Heart left ventricle (tissue), 16 donors: ENCODE measurements around the gene TTBK1. TPM values are rescaled to one million over a fixed set of nuclear protein-coding genes. Genes with fewer than 3 reads are reported as not detected.
A peak's percentile ranks its signal among the peaks of the same experiment; 100 is the strongest.

ENCODE experiments used
- ATAC-seq, 4 donors: fragments of 200-7000 bp; cut with Tn5 transposase; one replicate each; pipeline ENCODE4 v1.9.1; 2020 to 2022; ENCODE audit warnings: moderate library complexity in 4 of 4, mild to moderate bottlenecking in 3 of 4, moderate number of reproducible peaks in 1 of 4
- DNase-seq, 5 donors: peaks; one replicate each; pipeline ENCODE4 v3.0.0-alpha.2; 2020
- H3K27ac ChIP-seq, 12 donors: fragments of 200-600 bp; sonication (generic) in 4 of 12; one replicate each; pipeline versions ENCODE4 v1.5.0 to v1.8.0; 2016 to 2022; ENCODE audit warnings: mild to moderate bottlenecking in 2 of 12
- H3K27me3 ChIP-seq, 9 donors: fragments of 200-600 bp; sonication (generic) in 2 of 9; one replicate each; pipeline versions ENCODE4 v1.5.1 to v1.8.0; 2016 to 2022; ENCODE audit warnings: mild to moderate bottlenecking in 3 of 9
- H3K36me3 ChIP-seq, 9 donors: fragments of 200-600 bp; sonication (generic) in 2 of 9; one replicate each; pipeline versions ENCODE4 v1.5.0 to v1.8.0; 2018 to 2022; ENCODE audit warnings: mild to moderate bottlenecking in 2 of 9
- H3K4me1 ChIP-seq, 12 donors: fragments of 200-600 bp; sonication (generic) in 4 of 12; one replicate each; pipeline versions ENCODE4 v1.5.0 to v1.8.0; 2016 to 2022; ENCODE audit warnings: mild to moderate bottlenecking in 3 of 12
- H3K4me3 ChIP-seq, 12 donors: fragments of 200-600 bp; sonication (generic) in 4 of 12; one replicate each; pipeline versions ENCODE4 v1.5.0 to v1.8.0; 2017 to 2022; ENCODE audit warnings: mild to moderate bottlenecking in 9 of 12, moderate library complexity in 4 of 12
- H3K9me3 ChIP-seq, 12 donors: fragments of 200-600 bp; sonication (generic) in 4 of 12; one replicate each; pipeline versions ENCODE4 v1.5.0 to v1.8.0; 2016 to 2022; ENCODE audit warnings: mild to moderate bottlenecking in 1 of 12
- CTCF ChIP-seq, 12 donors: fragments of 200-600 bp; sonication (generic) in 4 of 12; IDR thresholded peaks; one replicate each; pipeline versions ENCODE4 v1.5.0 to v1.8.0; 2018 to 2022; ENCODE audit warnings: antibody characterized with exemption in 12 of 12, mild to moderate bottlenecking in 5 of 12
- POLR2A ChIP-seq, 2 donors: fragments of 450-650 bp; IDR thresholded peaks; one replicate each; pipeline ENCODE4 v1.6.1; 2017; ENCODE audit warnings: antibody characterized with exemption in 2 of 2, mild to moderate bottlenecking in 2 of 2, moderate library complexity in 2 of 2
- WGBS, 4 donors: extraction: QIAGEN DNeasy Blood & Tissue Kit in 2 of 4; methylation state at CpG; one replicate each; pipeline versions ENCODE4 v1.1.5 to v1.1.7; 2013 to 2018; 5-methylcytosine and 5-hydroxymethylcytosine counted together
- intact Hi-C, 10 donors: fragments of 100-400 bp; cut with DNase I; formaldehyde crosslinking; loops; one replicate each; pipeline versions ENCODE4 v1.11.1 to v1.14.2; 2022
- polyA plus RNA-seq, 2 donors: library from polyadenylated mRNA; stranded (reverse); fragments of 200-250 nt; gene quantifications; one replicate each; pipeline ENCODE4 v1.2.3, GENCODE V29; 2013
- total RNA-seq, 9 donors: library from RNA; depleted of rRNA in 2 of 9; stranded (reverse); fragments of >200 nt in 2 of 9; fragmentation: NEBNext Ultra II Directional in 3 of 9; extraction: Animal tissue kit (Norgen Biotek cat#: 25700) in 3 of 9; gene quantifications; one replicate each; pipeline versions ENCODE4 v1.1.0 to v1.2.4, GENCODE V29; 2016 to 2023
- donor health status: ischemic (EF 13 %, LVEDD 7.1; RV severe dilation, severe dysfunction).
- donor health status: healthy with polysubstance abuse.
- donor health status: DM: no; HTN: yes; CAD: no.
- donor health status: DM: no; HTN: no; CAD: no.
- donor health status: ischemic (EF 25% LVEDD 6.9; RV normal size, moderate dysfunction).
- donor health status: ischemic (EF 25% LVEDD 5.7; RV mildly dilated, moderate dysfunction).
- donor health status: healthy.
- donor health status: DM: yes; HTN: yes; CAD: no.
- donor health status: ischemic (EF 35%, LVEDD 5.7; RV mildly dilated, moderate dysfunction).
- donor health status: nonischemic (EF 11% LVEDD 7.7; RV severe dilation, severe dysfunction).
- donor health status: DM: yes; HTN: yes; CAD: no.
- donor health status: PGD.
- donor health status: ischemic (EF 29% LVEDD 5.4; RV normal size, mild dysfunction).
- donor health status: nonischemic (EF 23%, LVEDD 6.1; RV moderate dilation, normal function).

The TTBK1 gene
- total and polyA plus RNA-seq, 11 donors: 0.04 to 0.52 (median 0.27) TPM

- Histone ChIP-seq H3K9me3 (no peaks in the 10 kb centered on the region), H3K4me3 (no peak overlapping the region), H3K27ac (no peak overlapping the region), H3K27me3 (no peaks in the 10 kb centered on the region), H3K4me1 (no peaks in the 10 kb centered on the region), H3K36me3 (peaks cover 0 to 62% (median 40%) of the 10 kb centered on the region in 9 donors)
- no peak for DNase-seq
- WGBS, 4 donors: 94 to 97% (median 96%) methylated on average over 23 of the region's 23 CpGs
- TF ChIP-seq POLR2A (IDR thresholded peaks at IDR 0.05): no peak
- intact Hi-C loops: no loop called here
- ATAC-seq: no peak
Measured at GRCh38 chr6:43204271-43205105, 38.8 kb upstream of the TTBK1 start.

- TF ChIP-seq CTCF (IDR thresholded peaks at IDR 0.05) (no peak), POLR2A (IDR thresholded peaks at IDR 0.05) (no peak)
- H3K27ac ChIP-seq: no peak overlapping the region
- H3K9me3 ChIP-seq: no peaks in the 10 kb centered on the region
- H3K27me3 ChIP-seq: no peaks in the 10 kb centered on the region
- H3K36me3 ChIP-seq: peaks cover 0 to 49% (median 28%) of the 10 kb centered on the region in 9 donors
- no peak for ATAC-seq
- 93 to 96% (median 95%) methylated on average over 10 of the region's 10 CpGs for WGBS, 4 donors
- no peaks in the 10 kb centered on the region for H3K4me1 ChIP-seq
- DNase-seq: peak in 1 of 5 donors; percentile 32
- intact Hi-C loops: no loop called here
- H3K4me3 ChIP-seq: no peak overlapping the region
Measured at GRCh38 chr6:43205849-43206248, 37.4 kb upstream of the TTBK1 start.

GRCh38 chr6:43207286-43207685 is 36.0 kb upstream of the TTBK1 start:
- no peaks in the 10 kb centered on the region for H3K27me3 ChIP-seq
- no peak overlapping the region for H3K27ac ChIP-seq
- intact Hi-C loops: no loop called here
- no peaks in the 10 kb centered on the region for H3K9me3 ChIP-seq
- no peak overlapping the region for H3K4me3 ChIP-seq
- no peak for ATAC-seq
- 92 to 97% (median 95%) methylated on average over 2 of the region's 2 CpGs for WGBS, 4 donors
- no peak for DNase-seq
- peaks cover 0 to 46% (median 25%) of the 10 kb centered on the region in 9 donors for H3K36me3 ChIP-seq
- TF ChIP-seq POLR2A (IDR thresholded peaks at IDR 0.05) (no peak), CTCF (IDR thresholded peaks at IDR 0.05) (no peak)
- H3K4me1 ChIP-seq: no peaks in the 10 kb centered on the region

GRCh38 chr6:43211955-43212354 is 31.3 kb upstream of the TTBK1 start:
- intact Hi-C loops: no loop called here
- peaks cover 0 to 53% (median 41%) of the 10 kb centered on the region in 9 donors for H3K36me3 ChIP-seq

More at GRCh38 chr6:43211955-43212354, 31.3 kb upstream of the TTBK1 start:
- H3K4me3 ChIP-seq: no peak overlapping the region
- ATAC-seq (no peak), DNase-seq (no peak)
- H3K4me1 ChIP-seq: no peaks in the 10 kb centered on the region
- H3K27ac ChIP-seq: no peak overlapping the region
- WGBS, 4 donors: 81 to 88% (median 86%) methylated on average over 1 of the region's 1 CpG
- no peaks in the 10 kb centered on the region for H3K27me3 ChIP-seq
- H3K9me3 ChIP-seq: no peaks in the 10 kb centered on the region
- TF ChIP-seq CTCF (IDR thresholded peaks at IDR 0.05) (no peak), POLR2A (IDR thresholded peaks at IDR 0.05) (no peak)
